ENCODE measurements around the gene LARP6.
"Not testable (repeated sequence)": the region's sequence is repeated elsewhere in the genome, so short reads cannot be mapped to it uniquely, and the experiment has no call there.

LARP6 gene

DNA sequence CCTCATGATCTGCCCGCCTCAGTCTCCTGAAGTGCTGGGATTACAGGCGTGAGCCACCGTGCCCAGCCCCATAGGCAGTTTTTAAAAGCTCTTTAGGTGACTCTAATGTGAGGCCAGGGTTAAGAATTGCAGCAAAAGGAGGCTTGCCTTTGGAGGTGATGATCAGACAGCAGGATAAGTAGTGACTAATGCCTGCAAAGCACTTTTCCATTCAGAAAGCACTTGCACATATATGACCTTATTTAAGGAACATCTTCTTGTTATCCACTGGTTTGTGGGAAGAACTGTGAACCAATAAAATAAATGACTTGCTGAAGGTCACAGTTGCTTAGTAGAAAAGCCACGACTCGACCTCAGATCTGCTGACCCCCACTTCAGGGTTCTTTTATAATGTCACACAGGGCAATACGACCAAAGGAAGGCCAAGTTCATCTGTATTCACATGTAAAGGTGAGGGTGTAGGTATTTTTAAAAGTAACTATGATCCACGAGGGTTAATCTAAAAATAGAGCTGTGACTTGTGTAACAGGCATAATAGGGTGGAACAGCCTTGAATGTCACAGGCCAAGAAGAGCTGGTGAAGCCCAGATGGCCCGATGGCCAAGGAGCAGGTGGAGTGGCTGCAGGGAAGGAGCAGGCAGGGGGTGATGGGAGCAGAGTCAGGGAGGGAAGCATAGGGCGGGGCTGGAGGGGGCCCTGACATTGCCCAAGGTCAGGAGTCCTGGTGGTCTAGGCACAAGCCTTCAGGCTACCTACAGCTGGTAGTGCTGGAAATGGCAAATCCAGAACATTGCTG is 24.4 kb downstream of the LARP6 start:
- DNase-seq = no peak

DNA sequence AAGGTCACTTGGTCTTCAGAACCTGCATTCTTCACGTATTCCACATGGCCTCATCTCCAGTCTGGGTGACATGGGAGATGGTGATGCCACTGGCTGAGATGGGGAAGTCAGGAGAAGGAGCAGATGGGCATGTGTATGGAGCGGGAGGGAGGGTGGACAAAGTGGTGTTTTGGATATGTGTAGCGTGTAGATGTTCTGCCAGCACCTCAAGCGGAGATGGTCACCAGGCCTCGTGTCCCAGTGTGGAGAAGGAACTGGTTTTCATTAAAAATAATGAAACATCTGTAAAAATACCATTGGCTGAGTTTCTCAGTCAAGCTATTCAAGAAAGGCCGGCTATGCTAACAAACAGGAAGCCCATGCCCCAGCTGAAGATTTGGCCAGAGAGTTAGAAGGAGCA is 26.2 kb downstream of the LARP6 start:
- no peak for DNase-seq

DNA sequence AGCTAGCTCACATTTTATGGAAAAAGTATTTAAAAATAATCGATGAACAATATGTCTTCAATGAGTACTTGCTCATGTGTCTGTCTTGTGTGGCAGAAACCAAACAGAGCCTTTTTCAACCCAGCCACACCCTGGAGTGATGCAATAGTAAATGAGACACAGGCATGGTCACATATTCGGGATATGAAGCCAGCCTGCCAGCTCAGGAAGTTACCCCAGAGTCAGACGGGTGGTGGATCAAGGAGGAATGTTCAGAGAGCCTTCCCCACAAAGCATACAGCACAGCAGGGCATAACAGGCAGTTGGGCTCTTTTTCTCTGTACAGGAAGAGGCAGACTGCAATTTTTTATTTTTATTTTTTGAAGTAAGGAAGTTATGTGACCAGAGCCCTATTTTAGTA is 27.3 kb downstream of the LARP6 start:
- DNase-seq = peak; percentile 72

DNA sequence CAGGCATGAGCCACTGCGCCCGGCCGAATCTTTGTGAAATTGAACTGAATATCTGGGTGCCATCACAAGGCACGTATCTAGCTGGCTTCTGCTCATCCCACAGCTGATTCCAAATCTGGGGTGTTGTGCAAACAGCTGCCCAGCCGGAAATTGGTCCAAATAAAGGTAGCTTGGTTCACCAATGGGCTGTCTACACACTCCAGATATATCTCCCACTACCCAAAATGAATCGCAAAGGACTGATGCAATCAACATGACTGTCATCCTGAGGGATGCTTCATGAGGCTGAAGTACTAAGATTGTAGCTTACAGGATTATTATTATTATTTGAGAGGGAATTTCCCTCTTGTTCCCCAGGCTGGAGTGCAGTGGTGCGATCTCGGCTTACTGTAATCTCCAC is 28.1 kb downstream of the LARP6 start:
- no peak for DNase-seq

DNA sequence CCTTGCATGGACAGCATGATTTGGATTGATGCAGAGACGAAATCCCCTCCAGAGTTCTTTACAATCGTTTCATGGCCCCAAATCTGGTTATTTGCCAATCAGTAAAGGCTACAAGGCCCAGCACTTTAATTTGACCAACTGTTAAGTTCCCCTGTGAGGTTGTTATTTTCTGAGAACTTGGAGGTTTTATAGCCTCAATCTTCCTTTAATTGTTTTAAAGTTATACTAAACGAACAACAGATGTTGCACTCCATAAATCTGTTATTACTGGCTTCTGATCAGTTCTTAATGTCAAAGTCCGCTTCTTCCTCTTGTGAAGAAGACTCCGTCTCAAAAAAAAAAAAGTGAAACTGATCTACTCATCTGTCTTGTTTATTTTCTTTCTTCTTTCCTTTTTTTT is 30.8 kb downstream of the LARP6 start:
- no peak for DNase-seq

DNA sequence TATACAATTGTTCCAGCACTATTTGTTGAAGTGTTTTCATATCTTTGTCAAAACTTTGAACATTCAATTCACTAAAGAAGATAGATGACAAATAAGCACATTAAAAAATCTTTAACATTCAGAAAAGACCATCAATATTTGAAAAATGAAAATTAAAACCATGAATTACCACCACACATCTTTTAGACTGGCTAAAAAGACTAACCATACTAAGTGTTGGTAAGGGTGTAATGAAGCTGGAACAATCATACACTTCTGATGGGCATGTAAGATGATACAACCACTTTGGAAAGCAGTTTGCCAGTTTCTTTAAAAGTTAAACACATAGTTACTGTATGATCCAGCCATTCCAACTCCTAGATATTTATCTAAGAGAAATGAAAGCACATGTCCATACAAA is 33.7 kb downstream of the LARP6 start:
- no peak for DNase-seq

DNA sequence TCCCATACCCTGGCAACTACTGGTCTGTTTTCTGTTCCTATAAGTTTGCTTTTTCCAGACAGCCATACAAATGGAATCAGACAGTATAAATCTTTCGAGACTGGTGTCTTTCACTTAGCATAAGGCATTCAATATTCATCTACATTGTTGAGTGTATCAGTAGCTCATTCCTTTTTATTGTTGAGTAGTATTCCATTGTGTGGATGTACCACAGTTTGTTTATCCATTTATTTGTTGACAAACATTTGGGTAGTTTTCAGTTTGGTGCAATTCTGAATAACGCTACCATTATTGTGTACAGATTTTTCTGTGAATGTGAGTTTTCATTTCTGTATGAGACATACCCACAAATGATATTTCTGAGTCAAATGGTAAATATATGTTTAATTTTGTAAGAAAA is 35.4 kb downstream of the LARP6 start:
- no peak for DNase-seq

DNA sequence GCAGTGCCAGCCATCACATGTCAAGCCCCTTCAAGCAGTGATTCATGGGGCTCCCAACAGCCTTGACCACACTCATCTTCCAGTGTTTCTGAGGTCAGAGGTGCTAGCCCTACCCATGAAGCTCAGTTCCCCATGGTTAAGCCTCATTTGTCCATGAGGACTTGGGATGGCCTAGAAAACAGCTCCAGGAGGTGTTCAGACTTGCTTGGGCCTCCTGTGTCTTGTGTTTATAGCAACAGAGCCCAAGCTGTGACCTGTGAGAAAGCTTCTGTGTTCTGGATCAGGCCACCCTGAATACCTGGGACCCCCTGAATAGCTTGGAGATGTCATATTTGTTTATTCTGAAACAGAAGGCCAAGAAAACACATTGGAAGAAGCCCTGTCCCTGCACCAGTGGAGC is 36.7 kb downstream of the LARP6 start:
- no peak for DNase-seq

DNA sequence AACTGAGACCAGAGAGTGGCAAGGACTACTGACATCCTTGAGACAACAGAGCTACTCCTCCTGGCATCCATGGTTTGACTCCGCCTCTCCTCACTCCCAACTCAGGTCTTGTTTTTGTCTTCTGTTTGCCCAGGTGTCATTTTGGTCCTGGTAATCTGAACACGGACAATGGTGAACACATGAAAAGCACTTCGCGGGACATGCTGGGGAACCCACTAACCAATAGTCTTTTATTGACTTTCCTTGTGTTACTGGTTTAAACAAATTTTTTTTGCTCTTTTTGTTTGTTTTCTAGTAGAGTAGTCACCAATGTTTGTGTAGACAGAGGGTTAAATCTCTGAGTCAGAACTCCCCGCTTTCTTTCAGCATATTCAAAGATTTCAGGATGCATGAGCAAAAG is 38.4 kb downstream of the LARP6 start:
- no peak for DNase-seq

DNA sequence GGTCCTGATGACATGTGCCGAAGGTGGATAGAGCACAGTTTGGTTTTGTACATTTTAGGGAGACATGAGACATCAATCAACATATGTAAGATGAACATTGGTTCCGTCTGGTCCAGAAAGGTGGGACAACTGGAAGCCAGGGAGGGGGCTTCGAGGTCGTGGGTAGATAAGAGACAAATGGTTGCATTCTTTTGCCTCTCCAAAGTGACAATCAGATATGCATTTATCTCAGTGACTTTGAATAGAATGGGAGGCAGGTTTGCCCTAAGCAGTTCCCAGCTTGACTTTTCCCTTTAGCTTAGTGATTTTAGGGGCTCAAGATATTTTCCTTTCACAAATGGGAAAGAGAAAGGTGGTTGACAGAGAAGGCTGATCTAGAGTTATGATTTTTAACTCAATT is 38.9 kb downstream of the LARP6 start:
- DNase-seq = not testable (repeated sequence)

DNA sequence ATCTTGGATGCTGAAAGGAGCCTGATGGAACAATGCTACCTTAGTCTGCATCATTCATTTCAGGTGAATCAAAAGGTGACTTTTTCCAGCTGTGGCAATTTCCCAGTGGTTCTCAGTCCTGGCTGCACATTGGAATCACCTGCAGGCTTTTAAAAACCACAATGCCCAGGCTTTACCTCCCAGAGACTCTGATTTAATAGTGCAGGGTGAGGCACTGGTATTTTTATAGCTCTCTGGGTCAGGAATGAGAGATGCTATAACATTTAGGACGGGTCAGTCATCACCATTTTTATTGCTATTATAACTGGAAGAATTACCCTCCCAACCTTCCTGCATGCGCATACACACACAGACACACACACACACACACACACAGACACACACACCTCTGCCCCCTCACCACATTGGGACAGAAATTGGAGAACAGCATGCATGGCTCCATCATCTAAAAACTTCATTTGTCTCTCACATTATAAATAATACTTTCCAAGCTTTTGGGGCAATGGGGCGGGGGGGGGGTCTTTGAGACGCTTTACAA is 41.1 kb downstream of the LARP6 start:
- no peak for DNase-seq

DNA sequence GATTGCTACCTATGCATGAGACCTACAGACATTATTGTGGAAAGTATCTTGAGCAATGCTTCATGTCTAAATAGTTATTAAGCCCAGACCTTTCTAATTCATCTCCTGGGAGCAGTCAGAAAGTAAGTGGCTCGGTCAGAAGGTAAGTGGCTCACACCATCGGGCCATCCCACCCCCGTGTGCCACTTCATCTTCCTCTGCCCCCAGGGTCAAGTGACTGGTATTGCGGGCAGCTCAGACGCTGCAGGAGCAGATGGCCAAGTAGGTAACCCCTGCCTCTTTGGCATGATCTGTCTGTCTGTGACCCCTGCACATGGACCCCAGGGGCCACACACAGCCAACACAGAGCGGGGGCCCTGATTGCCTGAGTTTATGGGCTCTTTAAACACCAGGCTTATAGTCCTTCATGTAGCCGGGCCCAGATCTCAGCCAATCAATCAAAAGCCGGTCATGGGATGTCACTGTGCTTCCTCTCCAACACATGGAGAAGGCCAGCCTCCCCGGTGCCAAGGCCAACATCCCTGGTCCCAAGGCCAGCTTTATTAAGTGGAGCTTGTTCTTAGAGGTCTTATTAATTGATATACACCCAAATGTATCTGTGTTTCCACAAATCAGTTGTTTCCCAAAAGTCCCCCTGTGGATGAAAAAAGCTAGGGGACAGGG is 42.9 kb downstream of the LARP6 start:
- no peak for DNase-seq

DNA sequence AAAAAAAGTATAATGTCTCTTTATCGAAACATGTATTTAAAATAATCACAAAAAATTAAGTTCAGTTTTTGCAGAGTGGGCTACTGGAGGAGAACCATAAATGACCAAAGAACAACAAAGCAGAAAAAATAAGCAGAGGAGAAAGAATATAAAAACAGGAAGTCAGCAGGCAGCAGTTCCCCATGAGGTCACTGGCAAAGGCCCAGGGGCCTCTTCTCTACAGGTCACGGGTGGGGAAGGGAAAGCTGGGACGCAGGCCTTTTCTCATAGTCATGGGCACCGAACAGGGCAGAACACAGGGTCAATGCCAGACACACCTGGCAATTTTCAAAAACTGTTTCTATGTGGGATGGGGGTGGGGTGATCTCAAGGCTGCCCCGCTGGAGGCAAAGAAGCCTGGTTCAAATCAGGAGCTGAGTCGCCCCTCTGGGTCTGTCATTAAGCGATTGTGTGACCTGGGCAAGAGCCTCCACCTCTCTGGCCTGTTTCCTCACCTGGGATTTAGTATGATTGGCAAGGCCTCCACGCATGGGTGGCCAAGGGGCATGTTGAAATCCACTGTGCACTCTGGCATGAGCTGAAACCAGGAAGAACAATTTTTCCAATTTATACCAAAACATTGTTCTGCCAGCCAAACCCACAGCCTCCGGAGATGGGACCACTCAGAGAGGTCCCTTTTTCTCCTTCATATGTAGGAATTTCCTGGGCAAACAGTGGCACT is 46.8 kb downstream of the LARP6 start:
- DNase-seq = no peak

DNA sequence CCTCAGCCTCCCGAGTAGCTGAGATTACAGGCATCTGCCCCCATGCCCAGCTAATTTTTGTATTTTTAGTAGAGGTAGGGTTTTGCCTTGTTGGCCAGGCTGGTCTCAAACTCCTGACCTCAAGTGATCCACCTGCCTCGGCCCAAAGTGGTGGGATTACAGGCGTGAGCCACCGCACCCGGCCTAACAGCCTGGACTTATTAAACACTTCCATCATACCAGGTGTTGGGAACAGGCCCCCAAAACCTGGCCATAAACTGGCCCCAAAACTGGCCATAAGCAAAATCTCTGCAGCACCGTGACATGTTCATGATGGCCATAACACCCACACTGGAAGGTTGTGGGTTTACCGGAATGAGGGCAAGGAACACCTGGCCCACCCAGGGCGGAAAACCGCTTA is 49.6 kb downstream of the LARP6 start:
- not testable (repeated sequence) for DNase-seq

DNA sequence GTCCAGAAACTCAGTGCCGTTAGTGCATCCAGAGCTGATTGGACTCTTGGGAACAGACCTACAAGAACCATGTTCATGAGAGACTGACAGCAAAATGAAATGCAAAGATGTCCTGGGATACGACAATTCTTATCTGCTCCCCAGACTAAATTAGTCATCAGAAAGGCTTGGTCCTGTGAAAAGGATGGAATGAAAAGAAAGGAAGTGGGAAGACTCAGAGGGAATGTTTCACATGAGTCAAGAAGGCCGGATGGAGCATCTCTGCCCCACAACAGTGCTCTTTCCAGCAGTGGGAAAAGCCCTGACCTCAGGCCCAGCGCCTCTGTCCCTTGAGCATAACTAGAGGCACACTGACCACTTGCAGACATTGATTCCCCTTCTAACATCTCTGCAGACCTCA is 51.3 kb downstream of the LARP6 start:
- DNase-seq = peak; percentile 87

DNA sequence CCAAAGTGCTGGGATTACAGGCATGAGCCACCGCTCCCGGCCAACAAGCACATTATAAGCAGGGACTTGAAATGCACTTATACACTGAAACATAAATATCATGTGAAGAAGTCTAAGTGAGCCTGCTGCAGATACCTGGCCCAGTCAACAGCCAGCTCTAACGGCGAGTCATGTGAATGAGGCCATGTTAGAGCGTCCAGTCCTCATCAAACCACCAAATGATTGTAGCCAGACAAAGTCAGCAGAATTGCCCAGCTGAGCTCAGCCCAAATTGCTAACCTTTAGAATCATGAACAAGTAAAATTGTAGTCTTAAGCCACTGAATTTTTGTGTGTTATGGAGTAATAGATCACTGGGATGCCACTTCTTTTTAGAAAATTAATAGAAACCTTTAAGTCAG is 52.8 kb downstream of the LARP6 start:
- DNase-seq = peak; percentile 54

DNA sequence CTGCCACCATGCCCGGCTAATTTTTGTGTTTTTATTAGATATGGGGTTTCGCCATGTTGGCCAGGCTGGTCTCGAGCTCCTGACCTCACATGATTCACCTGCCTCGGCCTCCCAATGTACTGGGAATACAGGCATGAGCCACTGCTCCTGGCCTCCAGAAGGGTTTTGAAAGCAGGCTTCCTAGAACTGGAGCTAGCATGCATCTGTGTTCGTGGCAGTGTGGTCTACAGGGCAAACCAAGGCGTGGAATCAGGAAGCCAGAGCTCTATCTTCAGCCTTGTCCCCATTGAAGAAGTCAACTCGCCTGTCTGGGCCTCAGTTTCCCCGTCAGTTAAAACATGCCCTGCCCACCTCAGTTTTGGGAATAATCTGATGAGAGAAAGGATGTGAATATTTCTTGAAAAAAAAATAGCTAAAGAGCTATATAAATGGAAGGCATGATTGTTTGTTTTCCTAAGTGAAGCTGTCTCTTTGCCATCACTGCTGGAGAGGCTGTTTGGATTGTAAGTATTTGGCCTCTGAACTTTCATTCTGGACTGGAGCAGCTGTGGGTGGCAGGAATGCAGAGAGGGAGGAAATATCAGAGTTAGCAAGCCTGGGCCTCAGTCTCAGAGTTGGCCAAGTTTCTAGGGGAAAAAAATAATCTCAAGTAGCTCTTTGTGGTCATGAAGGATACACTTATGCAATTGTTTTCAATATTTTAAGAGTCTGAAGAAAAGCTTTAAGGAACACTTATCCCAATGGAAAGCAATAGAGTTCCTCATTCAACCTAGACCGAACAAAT is 54.1 kb downstream of the LARP6 start:
- peak; percentile 99 for DNase-seq

DNA sequence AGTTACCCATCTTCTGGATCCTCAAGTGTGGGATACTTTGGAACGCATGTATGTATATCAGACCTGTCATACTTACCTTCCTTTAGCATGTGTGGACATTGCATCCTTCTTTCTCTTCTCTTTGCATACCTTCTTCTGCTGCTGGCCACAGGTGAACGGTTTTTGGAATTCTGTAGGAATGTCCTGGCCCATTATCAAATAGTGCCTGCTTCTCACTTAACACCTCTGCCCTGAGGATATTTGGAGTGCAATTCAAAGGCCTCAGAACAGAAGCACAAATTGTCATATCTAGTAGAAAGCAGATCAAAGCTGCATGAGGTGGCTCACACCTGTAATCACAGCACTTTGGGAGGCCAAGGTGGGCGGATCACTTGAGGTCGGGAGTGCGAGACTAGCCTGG is 56.5 kb downstream of the LARP6 start:
- DNase-seq = no peak

DNA sequence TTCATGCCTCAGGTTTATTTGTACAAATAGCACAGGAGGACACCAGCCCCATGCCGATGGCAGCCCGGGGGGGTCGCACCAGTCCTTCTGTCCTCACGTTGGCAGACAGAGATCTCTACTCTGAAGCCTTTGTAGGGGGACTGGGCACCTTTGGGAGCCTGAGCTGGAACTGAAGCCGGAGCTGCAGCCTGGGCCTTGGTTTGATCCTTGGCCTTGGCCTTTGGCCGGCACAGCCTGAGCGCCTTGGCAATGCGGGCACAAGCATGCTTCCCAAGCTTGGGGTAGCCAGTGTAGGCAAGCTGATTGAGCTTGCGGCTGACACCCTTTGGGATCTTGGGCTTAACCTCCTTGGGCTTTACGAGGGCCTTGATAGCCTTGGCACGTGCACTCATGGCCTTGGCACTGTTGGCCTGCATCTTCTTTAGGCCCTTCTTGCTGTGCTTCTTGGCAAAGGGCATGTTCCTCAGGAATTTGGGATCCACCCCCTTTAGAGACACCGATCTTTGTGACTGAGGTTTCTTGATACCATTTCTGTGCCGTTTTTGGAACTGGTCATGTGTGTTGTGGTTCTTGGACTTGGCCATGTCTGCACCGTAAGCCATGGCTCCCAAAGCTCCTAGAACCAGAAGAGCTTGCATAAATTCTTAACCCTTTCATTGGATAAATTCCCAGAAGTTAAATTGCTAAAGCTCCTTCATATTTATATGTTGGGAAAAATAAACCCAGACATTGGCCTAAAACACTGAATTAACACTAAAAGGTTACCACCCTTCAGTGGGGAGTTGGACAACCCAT is 57.2 kb downstream of the LARP6 start:
- DNase-seq = no peak

DNA sequence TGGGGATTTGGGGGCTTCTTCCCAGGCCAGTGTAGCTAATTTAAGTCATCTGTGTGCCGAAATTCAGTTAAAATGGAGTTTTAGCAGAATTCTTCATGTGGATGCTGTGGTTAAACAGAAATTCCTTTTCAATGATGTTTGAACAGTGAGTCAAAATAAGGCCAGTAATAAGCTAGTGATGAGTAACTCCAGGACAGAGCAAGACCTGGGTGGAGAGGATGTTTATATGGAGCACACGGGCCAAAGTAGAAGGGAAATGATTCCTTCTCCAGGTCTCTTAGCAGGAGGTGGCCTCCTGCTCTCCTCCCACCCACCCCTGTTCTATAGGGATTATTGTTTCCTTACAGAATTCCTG is 58.7 kb downstream of the LARP6 start:
- peak; percentile 95 for DNase-seq

DNA sequence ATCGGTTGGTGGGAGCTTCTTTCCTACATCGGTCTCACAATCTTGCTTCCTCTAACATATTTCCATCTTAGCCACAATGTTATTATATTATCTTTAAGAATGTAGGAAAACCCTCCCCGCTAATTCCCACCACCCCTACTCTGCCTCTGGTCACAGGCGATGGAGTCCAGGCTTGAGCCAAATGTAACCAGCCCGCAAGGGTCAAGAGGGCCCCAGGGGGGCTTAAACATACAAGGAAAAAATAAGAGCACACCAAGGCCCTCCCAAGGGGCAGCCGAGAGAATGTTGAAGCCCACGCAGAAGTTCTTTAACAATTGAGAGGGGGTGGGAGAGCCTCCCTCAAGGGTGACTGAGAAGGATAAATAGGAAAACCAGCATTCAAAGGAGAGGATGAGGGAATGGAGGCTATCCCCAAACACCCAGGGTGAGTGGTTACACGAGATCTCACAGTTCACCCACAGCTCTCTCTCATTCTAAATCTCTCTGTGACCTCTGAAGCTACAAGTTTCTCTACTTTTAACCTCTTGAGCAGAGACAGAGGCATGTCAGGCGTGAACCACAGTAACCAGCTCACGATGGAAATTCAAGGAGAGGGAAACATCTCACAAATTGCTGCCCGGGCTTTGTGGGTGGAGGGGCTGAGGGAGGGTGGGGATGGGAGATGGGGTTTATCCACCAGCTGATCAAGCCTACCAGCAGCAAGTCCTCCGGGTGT is 59.2 kb downstream of the LARP6 start:
- peak; percentile 57 for DNase-seq

DNA sequence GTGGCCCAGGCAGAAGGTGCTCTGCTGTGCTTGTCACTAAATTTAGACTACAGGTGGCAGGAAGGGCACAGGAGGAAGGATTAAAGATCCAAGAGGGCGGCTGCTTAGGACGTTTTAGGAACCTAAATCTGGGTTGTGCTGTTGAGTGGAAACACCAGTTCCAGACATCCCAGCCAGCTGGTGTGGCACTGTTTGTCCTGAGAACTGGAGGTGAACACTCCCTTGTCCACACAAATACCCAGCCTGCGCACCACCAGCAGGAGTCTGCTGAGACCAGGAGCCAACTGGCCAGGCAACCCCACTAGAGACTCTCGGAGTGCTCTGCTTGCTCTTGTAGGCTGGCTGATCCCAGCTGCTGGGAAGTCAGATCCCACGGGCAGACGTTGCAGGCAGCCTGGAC is 60.3 kb downstream of the LARP6 start:
- DNase-seq = no peak
